Esophagus squamous epithelium (tissue), 4 donors: ENCODE results near the gene NCKAP5.

Experiments
- POLR2A ChIP-seq, 4 donors: fragments of 450-650 bp; IDR thresholded peaks; one replicate each; pipeline ENCODE4 v1.6.1; 2017; ENCODE audit warnings: antibody characterized with exemption in 4 of 4, mild to moderate bottlenecking in 4 of 4, moderate library complexity in 3 of 4
- TF ChIP-seq, protein P1 (sequence below), 6 experiments: fragments of 450-650 bp in 4 of 6; fragments of 200-600 bp in 2 of 6; sonication (generic) in 2 of 6; IDR thresholded peaks; one replicate each; pipeline ENCODE4 v1.5.1; 2016 to 2019; ENCODE audit warnings: antibody characterized with exemption in 6 of 6, mild to moderate bottlenecking in 4 of 6, moderate library complexity in 4 of 6

DNA sequence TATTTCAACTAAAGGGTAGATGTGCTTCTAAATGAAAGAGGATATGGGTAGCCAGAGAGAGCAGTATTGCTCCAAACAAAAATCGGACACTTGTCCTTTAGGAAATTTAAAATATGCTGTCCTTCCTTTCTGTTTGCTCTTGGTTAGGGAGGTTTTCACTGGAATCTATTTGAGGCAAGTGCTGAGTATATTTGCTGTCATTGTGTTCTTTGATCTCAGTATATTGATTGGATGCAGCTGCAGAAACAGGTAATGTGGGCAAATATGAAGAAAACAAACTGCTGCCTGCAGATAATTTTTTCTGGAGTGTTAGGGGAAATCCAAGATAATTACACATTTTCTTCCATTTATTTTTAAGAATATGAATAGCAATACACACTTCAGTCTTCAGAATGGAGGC lies 410.2 kb downstream of the NCKAP5 start:
- TF ChIP-seq, protein P1, sequence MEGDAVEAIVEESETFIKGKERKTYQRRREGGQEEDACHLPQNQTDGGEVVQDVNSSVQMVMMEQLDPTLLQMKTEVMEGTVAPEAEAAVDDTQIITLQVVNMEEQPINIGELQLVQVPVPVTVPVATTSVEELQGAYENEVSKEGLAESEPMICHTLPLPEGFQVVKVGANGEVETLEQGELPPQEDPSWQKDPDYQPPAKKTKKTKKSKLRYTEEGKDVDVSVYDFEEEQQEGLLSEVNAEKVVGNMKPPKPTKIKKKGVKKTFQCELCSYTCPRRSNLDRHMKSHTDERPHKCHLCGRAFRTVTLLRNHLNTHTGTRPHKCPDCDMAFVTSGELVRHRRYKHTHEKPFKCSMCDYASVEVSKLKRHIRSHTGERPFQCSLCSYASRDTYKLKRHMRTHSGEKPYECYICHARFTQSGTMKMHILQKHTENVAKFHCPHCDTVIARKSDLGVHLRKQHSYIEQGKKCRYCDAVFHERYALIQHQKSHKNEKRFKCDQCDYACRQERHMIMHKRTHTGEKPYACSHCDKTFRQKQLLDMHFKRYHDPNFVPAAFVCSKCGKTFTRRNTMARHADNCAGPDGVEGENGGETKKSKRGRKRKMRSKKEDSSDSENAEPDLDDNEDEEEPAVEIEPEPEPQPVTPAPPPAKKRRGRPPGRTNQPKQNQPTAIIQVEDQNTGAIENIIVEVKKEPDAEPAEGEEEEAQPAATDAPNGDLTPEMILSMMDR (IDR thresholded peaks at IDR 0.05), result no peak
- TF ChIP-seq POLR2A (IDR thresholded peaks at IDR 0.05), result no peak
